ENCODE results near the gene C3orf22. TPM values are rescaled to one million over a fixed set of nuclear protein-coding genes. Genes with fewer than 3 reads are reported as not detected.
"Not testable (repeated sequence)": the region's sequence is repeated elsewhere in the genome, so short reads cannot be mapped to it uniquely, and the experiment has no call there.

The C3orf22 gene
- total RNA-seq, result not detected

- intact Hi-C loops (cut with DNase I; ENCODE audit: low total_unique reads), result no loop called here
- WGBS, 2 donors, result 74 to 75% methylated on average over 7 of the region's 9 CpGs
- no peak within 1 kb of the TSS for H3K4me3 ChIP-seq (ENCODE audit: low read depth, poor library complexity, severe bottlenecking)
- peak; percentile 10 to 66 for DNase-seq (ENCODE audit: low spot score in 2 of 2)
- TF ChIP-seq POLR2A (IDR thresholded peaks at IDR 0.05) (no peak), CTCF (IDR thresholded peaks at IDR 0.05) (no peak)
Measured at GRCh38 chr3:126558336-126559071, at the start of gene C3orf22. Gene C3orf22, minus strand, starts transcription at chr3:126558932. Its CDS starts 5,542 bp downstream, at chr3:126553390.

GRCh38 chr3:126607214-126607908, 48.6 kb upstream of the C3orf22 start:
- H3K4me3 ChIP-seq (ENCODE audit: low read depth, poor library complexity, severe bottlenecking), result no peak overlapping the region
- WGBS, 2 donors, result 91 to 93% methylated on average over 11 of the region's 11 CpGs
- DNase-seq (ENCODE audit: low spot score in 2 of 2), result no peak
- intact Hi-C loops (cut with DNase I; ENCODE audit: low total_unique reads), result no loop called here
- no peak for TF ChIP-seq CTCF (IDR thresholded peaks at IDR 0.05)
- TF ChIP-seq POLR2A (IDR thresholded peaks at IDR 0.05), result no peak

DNA sequence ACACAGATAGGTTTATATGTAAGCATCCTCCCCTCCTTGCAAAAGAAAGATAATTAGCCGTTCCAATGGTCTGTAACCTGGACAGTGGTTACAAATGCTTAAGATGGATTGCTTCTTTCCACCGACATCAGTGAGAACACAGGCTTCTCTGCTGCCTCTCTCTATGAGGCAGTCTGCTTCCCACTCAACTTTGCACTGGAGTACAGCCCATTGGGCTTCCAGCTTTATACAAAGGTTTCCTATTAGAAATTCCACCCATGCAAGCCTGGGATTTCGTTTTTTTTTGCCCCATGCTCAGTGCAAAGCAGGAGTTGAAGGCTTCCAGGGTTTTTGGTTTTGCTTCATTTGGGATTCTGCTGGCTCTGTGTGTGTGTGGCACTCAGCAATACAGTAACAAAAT, 47.3 kb upstream of the C3orf22 start:
- H3K4me3 ChIP-seq (ENCODE audit: low read depth, poor library complexity, severe bottlenecking), result no peak overlapping the region
- WGBS, 2 donors, result 87 to 92% methylated on average over 3 of the region's 3 CpGs
- intact Hi-C loops (cut with DNase I; ENCODE audit: low total_unique reads), result no loop called here
- DNase-seq (ENCODE audit: low spot score in 2 of 2), result no peak
- TF ChIP-seq POLR2A (IDR thresholded peaks at IDR 0.05) (no peak), CTCF (IDR thresholded peaks at IDR 0.05) (no peak)

DNA sequence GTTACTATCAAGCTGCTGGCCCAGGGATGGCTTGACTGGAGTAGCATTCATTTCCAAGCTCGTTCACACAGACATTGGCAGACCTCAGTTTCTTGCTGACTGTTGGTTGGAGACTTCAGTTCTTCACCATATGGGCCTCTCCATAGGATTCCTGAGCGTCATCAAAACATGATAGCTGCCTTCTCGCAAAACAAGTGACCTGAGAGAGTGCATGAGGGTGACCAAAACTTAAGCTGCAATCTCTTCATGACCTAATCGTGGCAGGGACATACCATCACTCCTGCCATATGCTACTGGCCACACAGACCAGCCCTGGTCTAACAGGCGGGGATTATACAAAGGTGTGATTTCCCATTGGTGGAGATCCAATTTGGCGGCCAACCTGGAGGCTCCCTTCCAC, 46.0 kb upstream of the C3orf22 start:
- TF ChIP-seq POLR2A (IDR thresholded peaks at IDR 0.05) (no peak), CTCF (IDR thresholded peaks at IDR 0.05) (no peak)
- DNase-seq (ENCODE audit: low spot score in 2 of 2), result no peak
- intact Hi-C loops (cut with DNase I; ENCODE audit: low total_unique reads), result no loop called here
- H3K4me3 ChIP-seq (ENCODE audit: low read depth, poor library complexity, severe bottlenecking), result no peak overlapping the region
- 93 to 95% methylated on average over 6 of the region's 6 CpGs for WGBS, 2 donors

- TF ChIP-seq CTCF (IDR thresholded peaks at IDR 0.05), result no peak
- TF ChIP-seq POLR2A (IDR thresholded peaks at IDR 0.05), result no peak
- no peak for DNase-seq (ENCODE audit: low spot score in 2 of 2)
- intact Hi-C loops (cut with DNase I; ENCODE audit: low total_unique reads), result no loop called here
- no peak overlapping the region for H3K4me3 ChIP-seq (ENCODE audit: low read depth, poor library complexity, severe bottlenecking)
- WGBS, 2 donors, result 0% methylated on average over 1 of the region's 1 CpG
Measured at GRCh38 chr3:126599101-126599500, 40.4 kb upstream of the C3orf22 start.

DNA sequence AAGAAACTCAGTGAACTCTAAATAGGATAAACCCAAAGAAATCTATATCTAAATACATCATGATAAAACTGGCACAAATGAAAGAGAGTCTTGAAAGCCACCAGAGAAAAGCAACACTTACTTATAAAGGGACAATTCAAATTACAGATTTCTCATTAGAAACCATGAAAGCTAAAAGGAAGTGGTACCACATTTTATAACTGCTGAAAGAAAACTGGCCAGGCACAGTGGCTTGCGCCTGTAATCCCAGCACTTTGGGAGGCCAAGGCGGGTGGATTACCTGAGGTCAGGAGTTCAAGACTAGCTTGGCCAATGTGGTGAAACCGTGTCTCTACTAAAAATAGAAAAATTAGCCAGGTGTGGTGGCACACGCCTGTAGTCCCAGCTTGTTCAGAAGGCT, 36.7 kb upstream of the C3orf22 start:
- 92 to 96% methylated on average over 4 of the region's 4 CpGs for WGBS, 2 donors
- DNase-seq (ENCODE audit: low spot score in 2 of 2); H3K4me3 ChIP-seq (ENCODE audit: low read depth, poor library complexity, severe bottlenecking); intact Hi-C loops (cut with DNase I; ENCODE audit: low total_unique reads): not testable (repeated sequence)

DNA sequence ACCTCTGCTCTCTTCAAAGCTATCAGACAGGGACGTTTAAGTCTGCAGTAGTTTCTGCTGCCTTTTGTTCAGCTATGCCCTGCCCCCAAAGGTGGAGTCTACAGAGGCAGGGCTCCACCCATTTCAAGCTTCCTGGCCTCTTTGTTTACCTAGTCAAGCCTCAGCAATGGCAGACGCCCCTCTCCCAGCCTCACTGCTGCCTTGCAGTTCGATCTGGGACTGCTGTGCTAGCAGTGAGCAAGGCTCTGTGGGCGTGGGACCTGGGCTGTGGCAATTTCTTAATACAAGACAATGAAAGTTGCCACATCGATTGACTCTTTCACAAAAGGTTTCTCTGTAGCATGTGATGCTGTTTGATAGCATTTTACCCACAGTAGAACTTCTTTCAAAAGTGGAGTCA, 32.8 kb upstream of the C3orf22 start:
- DNase-seq (ENCODE audit: low spot score in 2 of 2); H3K4me3 ChIP-seq (ENCODE audit: low read depth, poor library complexity, severe bottlenecking); intact Hi-C loops (cut with DNase I; ENCODE audit: low total_unique reads): not testable (repeated sequence)
- WGBS, 2 donors, result 69 to 70% methylated on average over 5 of the region's 5 CpGs
